Cardiac septum (tissue), 1 donor: ENCODE measurements around the gene CYP2A6. TPM values are rescaled to one million over a fixed set of nuclear protein-coding genes. Genes with fewer than 3 reads are reported as not detected.
"Not testable (repeated sequence)": the region's sequence is repeated elsewhere in the genome, so short reads cannot be mapped to it uniquely, and the experiment has no call there.

Experiments
- DNase-seq: peaks from one replicate; pipeline ENCODE4 v3.0.0-alpha.2; 2020; ENCODE audit warnings: low spot score
- intact Hi-C: fragments of 100-400 bp; cut with DNase I; formaldehyde crosslinking; loops from one replicate; pipeline ENCODE4 v1.14.0; 2022
- total RNA-seq: library from RNA; stranded (reverse); fragmentation: NEBNext Ultra II Directional; extraction: Animal tissue kit (Norgen Biotek cat#: 25700); gene quantifications from one replicate; pipeline ENCODE4 v1.2.1, GENCODE V29; 2021
- donor health status: DM: no; HTN: no; CAD: no.

CYP2A6 gene
- total RNA-seq, 1 donor from 2014 or later = not detected

GRCh38 chr19:40858109-40858508 lies 7.9 kb upstream of the CYP2A6 start:
- no peak for DNase-seq
- intact Hi-C loops = no loop called here

GRCh38 chr19:40852467-40853152 lies 2.4 kb upstream of the CYP2A6 start:
- intact Hi-C loops, DNase-seq: not testable (repeated sequence)

- not testable (repeated sequence) for DNase-seq
Measured at GRCh38 chr19:40846722-40847121, 3.5 kb downstream of the CYP2A6 start.

GRCh38 chr19:40843653-40844052 lies 6.6 kb downstream of the CYP2A6 start:
- DNase-seq, intact Hi-C loops: not testable (repeated sequence)

More at GRCh38 chr19:40846722-40847121, 3.5 kb downstream of the CYP2A6 start:
- intact Hi-C loops = not testable (repeated sequence)

- intact Hi-C loops, DNase-seq: not testable (repeated sequence)
Measured at GRCh38 chr19:40842997-40843652, 7.1 kb downstream of the CYP2A6 start.

- DNase-seq, intact Hi-C loops: not testable (repeated sequence)
Measured at GRCh38 chr19:40842012-40842411, 8.2 kb downstream of the CYP2A6 start.

GRCh38 chr19:40838477-40838876 lies 11.8 kb downstream of the CYP2A6 start:
- intact Hi-C loops, DNase-seq: not testable (repeated sequence)

GRCh38 chr19:40836754-40837429 lies 13.4 kb downstream of the CYP2A6 start:
- no peak for DNase-seq
- intact Hi-C loops = no loop called here

GRCh38 chr19:40833728-40834533 lies 16.3 kb downstream of the CYP2A6 start:
- DNase-seq, intact Hi-C loops: not testable (repeated sequence)

- intact Hi-C loops, DNase-seq: not testable (repeated sequence)
Measured at GRCh38 chr19:40832431-40832790, 17.8 kb downstream of the CYP2A6 start.

- DNase-seq = no peak
- intact Hi-C loops = no loop called here
Measured at GRCh38 chr19:40831502-40832430, 18.5 kb downstream of the CYP2A6 start.

GRCh38 chr19:40830741-40831140 lies 19.5 kb downstream of the CYP2A6 start:
- DNase-seq, intact Hi-C loops: not testable (repeated sequence)

GRCh38 chr19:40829205-40829604 lies 21.0 kb downstream of the CYP2A6 start:
- intact Hi-C loops = no loop called here
- no peak for DNase-seq

- intact Hi-C loops = no loop called here
- peak; percentile 26 for DNase-seq
Measured at GRCh38 chr19:40827386-40828247, 22.6 kb downstream of the CYP2A6 start.

GRCh38 chr19:40826699-40827385 lies 23.4 kb downstream of the CYP2A6 start:
- intact Hi-C loops = not testable (repeated sequence)
- peak; percentile 69 for DNase-seq

- DNase-seq, intact Hi-C loops: not testable (repeated sequence)
Measured at GRCh38 chr19:40826312-40826698, 23.9 kb downstream of the CYP2A6 start.

GRCh38 chr19:40825460-40826095 lies 24.7 kb downstream of the CYP2A6 start:
- intact Hi-C loops = not testable (repeated sequence)
- peak; percentile 63 for DNase-seq
